H9 (cell line): Measurements from ENCODE around the gene CACTIN. TPM values are rescaled to one million over a fixed set of nuclear protein-coding genes. Genes with fewer than 3 reads are reported as not detected.

Experiments
- DNase-seq: peaks from one replicate; pipeline ENCODE4 v3.0.0-alpha.2; 2017
- H2AFZ ChIP-seq: one replicate; pipeline ENCODE4 v1.6.1; 2013; ENCODE audit warnings: mild to moderate bottlenecking, low read length, control low read depth, moderate library complexity
- H2AK5ac ChIP-seq: 2 replicates; pipeline ENCODE4 v1.6.1; 2013; ENCODE audit warnings: low read length, control low read depth, mixed read lengths; ENCODE audit not compliant: insufficient read length
- H2BK120ac ChIP-seq: one replicate; pipeline ENCODE4 v1.6.1; 2013; ENCODE audit warnings: low read depth, mild to moderate bottlenecking, low read length, control low read depth, inconsistent platforms; ENCODE audit not compliant: poor library complexity, severe bottlenecking
- H2BK12ac ChIP-seq: 2 replicates; pipeline ENCODE4 v1.6.1; 2013; ENCODE audit warnings: low read length, control low read depth, mixed read lengths, low read depth; ENCODE audit not compliant: insufficient read length
- H2BK15ac ChIP-seq: 2 replicates; pipeline ENCODE4 v1.6.1; 2013; ENCODE audit warnings: low read depth, low read length, control low read depth
- H2BK20ac ChIP-seq: one replicate; pipeline ENCODE4 v1.6.1; 2013; ENCODE audit warnings: low read depth, mild to moderate bottlenecking, low read length, control low read depth, inconsistent platforms; ENCODE audit not compliant: poor library complexity, severe bottlenecking
- H2BK5ac ChIP-seq: 2 replicates; pipeline ENCODE4 v1.6.1; 2013; ENCODE audit warnings: low read length, control low read depth, mixed read lengths; ENCODE audit not compliant: insufficient read length
- H3K14ac ChIP-seq: 2 replicates; pipeline ENCODE4 v1.6.1; 2013; ENCODE audit warnings: low read length, control low read depth; ENCODE audit not compliant: insufficient read depth
- H3K18ac ChIP-seq: 2 replicates; pipeline ENCODE4 v1.6.1; 2013; ENCODE audit warnings: low read depth, mild to moderate bottlenecking, mixed read lengths, low read length, control low read depth; ENCODE audit not compliant: insufficient read length
- H3K23ac ChIP-seq: 2 replicates; pipeline ENCODE4 v1.6.1; 2013; ENCODE audit warnings: low read length, control low read depth, mixed read lengths, low read depth; ENCODE audit not compliant: insufficient read length
- H3K23me2 ChIP-seq: 2 replicates; pipeline ENCODE4 v1.6.1; 2013; ENCODE audit warnings: low read depth, mild to moderate bottlenecking, mixed read lengths, low read length, control low read depth; ENCODE audit not compliant: insufficient read length, poor library complexity, severe bottlenecking
- H3K27ac ChIP-seq: 2 replicates; pipeline ENCODE4 v1.5.1; 2013; ENCODE audit warnings: low read length, control low read depth, mixed read lengths, low read depth; ENCODE audit not compliant: insufficient read length
- H3K27me3 ChIP-seq: 2 replicates; pipeline ENCODE4 v1.6.1; 2013; ENCODE audit warnings: low read length, control low read depth, inconsistent platforms; ENCODE audit not compliant: insufficient read depth
- H3K4ac ChIP-seq: 2 replicates; pipeline ENCODE4 v1.6.1; 2013; ENCODE audit warnings: low read depth, mild to moderate bottlenecking, control low read depth, inconsistent platforms, low read length, moderate library complexity
- H3K4me1 ChIP-seq: 2 replicates; pipeline ENCODE4 v1.6.1; 2013; ENCODE audit warnings: low read length, control low read depth, inconsistent platforms; ENCODE audit not compliant: insufficient read depth
- H3K4me2 ChIP-seq: 2 replicates; pipeline ENCODE4 v1.6.1; 2013; ENCODE audit warnings: low read length, control low read depth, mixed read lengths; ENCODE audit not compliant: insufficient read length, insufficient read depth
- H3K56ac ChIP-seq: 2 replicates; pipeline ENCODE4 v1.6.1; 2013; ENCODE audit warnings: low read depth, mild to moderate bottlenecking, mixed read lengths, low read length, control low read depth; ENCODE audit not compliant: insufficient read length
- H3K79me1 ChIP-seq: 2 replicates; pipeline ENCODE4 v1.6.1; 2013; ENCODE audit warnings: low read depth, mild to moderate bottlenecking, moderate library complexity, low read length, control low read depth, inconsistent platforms; ENCODE audit not compliant: insufficient read depth, poor library complexity, severe bottlenecking
- H3K79me2 ChIP-seq: 2 replicates; pipeline ENCODE4 v1.6.1; 2013; ENCODE audit warnings: low read length, control low read depth, inconsistent platforms; ENCODE audit not compliant: insufficient read depth
- H3K9ac ChIP-seq: 2 replicates; pipeline ENCODE4 v1.6.1; 2013; ENCODE audit warnings: low read length, control low read depth, mixed read lengths; ENCODE audit not compliant: insufficient read length; ENCODE audit errors: extremely low read depth
- H3K9me3 ChIP-seq: one replicate; pipeline ENCODE4 v1.6.1; 2013; ENCODE audit warnings: low read depth, low read length, inconsistent platforms; ENCODE audit not compliant: control insufficient read depth
- H3T11ph ChIP-seq: one replicate; pipeline ENCODE4 v1.6.1; 2013; ENCODE audit warnings: mild to moderate bottlenecking, low read length, control low read depth, inconsistent platforms
- H4K20me1 ChIP-seq: one replicate; pipeline ENCODE4 v1.6.1; 2013; ENCODE audit not compliant: control insufficient read depth, insufficient read length, insufficient read depth
- H4K5ac ChIP-seq: 2 replicates; pipeline ENCODE4 v1.6.1; 2013; ENCODE audit warnings: low read depth, mild to moderate bottlenecking, mixed read lengths, low read length, control low read depth; ENCODE audit not compliant: insufficient read length
- H4K8ac ChIP-seq: replicated peaks from 2 replicates; pipeline ENCODE4 v1.6.1; 2013; ENCODE audit warnings: low read length, control low read depth, mixed read lengths, low read depth; ENCODE audit not compliant: insufficient read length
- H4K91ac ChIP-seq: 2 replicates; pipeline ENCODE4 v1.6.1; 2013; ENCODE audit warnings: low read depth, mild to moderate bottlenecking, moderate library complexity, mixed read lengths, low read length, control low read depth; ENCODE audit not compliant: insufficient read length
- H3K27ac Mint-ChIP-seq, 3 experiments: 2 replicates in 2 of 3; 3 replicates in 1 of 3; pipeline ENCODE4 v1.8.0; 2020 to 2021; ENCODE audit warnings: mixed read lengths in 3 of 3, mild to moderate bottlenecking in 1 of 3, moderate library complexity in 1 of 3
- H3K27me3 Mint-ChIP-seq: 2 replicates; pipeline ENCODE4 v1.8.0; 2021; ENCODE audit warnings: low read depth, mild to moderate bottlenecking, moderate library complexity, mixed read lengths
- H3K36me3 Mint-ChIP-seq, 3 experiments: 2 replicates in 2 of 3; 3 replicates in 1 of 3; pipeline ENCODE4 v1.8.0; 2020 to 2021; ENCODE audit warnings: low read depth in 3 of 3, mixed read lengths in 3 of 3; ENCODE audit not compliant: insufficient read depth in 1 of 3
- H3K4me1 Mint-ChIP-seq, 2 experiments: 2 replicates each; pipeline ENCODE4 v1.8.0; 2020; ENCODE audit warnings: mixed read lengths in 2 of 2
- H3K4me3 Mint-ChIP-seq, 2 experiments: 2 replicates in 1 of 2; 3 replicates in 1 of 2; pipeline ENCODE4 v1.8.0; 2020 to 2021; ENCODE audit warnings: mild to moderate bottlenecking in 2 of 2, mixed read lengths in 2 of 2, moderate library complexity in 1 of 2
- H3K9me3 Mint-ChIP-seq, 2 experiments: 2 replicates in 1 of 2; 3 replicates in 1 of 2; pipeline ENCODE4 v1.8.0; 2020; ENCODE audit warnings: mild to moderate bottlenecking in 2 of 2, mixed read lengths in 2 of 2, moderate library complexity in 1 of 2
- WGBS: extraction: QIAGEN DNeasy Blood & Tissue Kit; methylation state at CpG from one replicate; pipeline ENCODE4 v1.1.7; 2013; ENCODE audit warnings: missing lambda C conversion rate, low lambda C conversion rate, mixed read lengths; ENCODE audit not compliant: insufficient read length; ENCODE audit errors: extremely low coverage; 5-methylcytosine and 5-hydroxymethylcytosine counted together
- total RNA-seq: library from RNA; stranded (reverse); gene quantifications from 2 replicates; pipeline ENCODE4 v1.2.1, GENCODE V29; 2021
- TF ChIP-seq, protein P1 (sequence below): fragments of 200-600 bp; sonication (generic); conservative IDR thresholded peaks from 3 replicates; pipeline ENCODE4 v1.8.0; 2021; ENCODE audit warnings: antibody characterized with exemption, mild to moderate bottlenecking

Gene CACTIN
- total RNA-seq, 1 experiment from 2014 or later = 37.3 TPM

GRCh38 chr19:3572132-3572854, 54.3 kb downstream of the CACTIN start:
- Histone ChIP-seq H2BK12ac (no peak overlapping the region), H3K18ac (no peak overlapping the region), H3K56ac (no peak overlapping the region), H3K14ac (no peak overlapping the region), H3K9ac (no peak overlapping the region), H2BK15ac (no peak overlapping the region), H4K91ac (no peak overlapping the region), H2BK5ac (no peak overlapping the region), H2BK20ac (no peak overlapping the region), H3K79me1 (no peaks in the 10 kb centered on the region), H3K4me1 (no peaks in the 10 kb centered on the region), H3T11ph (no peak overlapping the region), H2BK120ac (no peak overlapping the region), H3K23ac (no peak overlapping the region), H3K4me2 (peak overlapping the region; percentile 66), H3K27me3 (no peaks in the 10 kb centered on the region), H3K4ac (no peak overlapping the region), H4K8ac (no peak overlapping the region), H2AK5ac (no peak overlapping the region), H3K27ac (no peak overlapping the region), H4K20me1 (no peaks in the 10 kb centered on the region), H2AFZ (no peak overlapping the region), H3K23me2 (peaks cover 6% of the 10 kb centered on the region), H3K9me3 (no peaks in the 10 kb centered on the region), H3K79me2 (no peaks in the 10 kb centered on the region), H4K5ac (no peak overlapping the region)
- Mint-ChIP-seq H3K9me3 (no peaks in the 10 kb centered on the region; a peak in 1 of 5 replicates), H3K27me3 (peaks cover 6% of the 10 kb centered on the region), H3K27ac (peak overlapping the region in 1 of 3 experiments; percentile 31; a peak in 1 of 7 replicates), H3K36me3 (peaks cover 8 to 10% (median 9%) of the 10 kb centered on the region in 3 experiments), H3K4me3 (peak overlapping the region; percentile 73 to 79), H3K4me1 (peaks cover 13 to 24% of the 10 kb centered on the region in 2 experiments)
- TF ChIP-seq, protein P1, sequence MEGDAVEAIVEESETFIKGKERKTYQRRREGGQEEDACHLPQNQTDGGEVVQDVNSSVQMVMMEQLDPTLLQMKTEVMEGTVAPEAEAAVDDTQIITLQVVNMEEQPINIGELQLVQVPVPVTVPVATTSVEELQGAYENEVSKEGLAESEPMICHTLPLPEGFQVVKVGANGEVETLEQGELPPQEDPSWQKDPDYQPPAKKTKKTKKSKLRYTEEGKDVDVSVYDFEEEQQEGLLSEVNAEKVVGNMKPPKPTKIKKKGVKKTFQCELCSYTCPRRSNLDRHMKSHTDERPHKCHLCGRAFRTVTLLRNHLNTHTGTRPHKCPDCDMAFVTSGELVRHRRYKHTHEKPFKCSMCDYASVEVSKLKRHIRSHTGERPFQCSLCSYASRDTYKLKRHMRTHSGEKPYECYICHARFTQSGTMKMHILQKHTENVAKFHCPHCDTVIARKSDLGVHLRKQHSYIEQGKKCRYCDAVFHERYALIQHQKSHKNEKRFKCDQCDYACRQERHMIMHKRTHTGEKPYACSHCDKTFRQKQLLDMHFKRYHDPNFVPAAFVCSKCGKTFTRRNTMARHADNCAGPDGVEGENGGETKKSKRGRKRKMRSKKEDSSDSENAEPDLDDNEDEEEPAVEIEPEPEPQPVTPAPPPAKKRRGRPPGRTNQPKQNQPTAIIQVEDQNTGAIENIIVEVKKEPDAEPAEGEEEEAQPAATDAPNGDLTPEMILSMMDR = no peak
- no CpG with 5 or more reads among the region's 48 CpGs for WGBS
- peak; percentile 100 for DNase-seq
